ENCODE measurements around the gene INTS2.
"Not testable (repeated sequence)": the region's sequence is repeated elsewhere in the genome, so short reads cannot be mapped to it uniquely, and the experiment has no call there.

Gene INTS2

DNA sequence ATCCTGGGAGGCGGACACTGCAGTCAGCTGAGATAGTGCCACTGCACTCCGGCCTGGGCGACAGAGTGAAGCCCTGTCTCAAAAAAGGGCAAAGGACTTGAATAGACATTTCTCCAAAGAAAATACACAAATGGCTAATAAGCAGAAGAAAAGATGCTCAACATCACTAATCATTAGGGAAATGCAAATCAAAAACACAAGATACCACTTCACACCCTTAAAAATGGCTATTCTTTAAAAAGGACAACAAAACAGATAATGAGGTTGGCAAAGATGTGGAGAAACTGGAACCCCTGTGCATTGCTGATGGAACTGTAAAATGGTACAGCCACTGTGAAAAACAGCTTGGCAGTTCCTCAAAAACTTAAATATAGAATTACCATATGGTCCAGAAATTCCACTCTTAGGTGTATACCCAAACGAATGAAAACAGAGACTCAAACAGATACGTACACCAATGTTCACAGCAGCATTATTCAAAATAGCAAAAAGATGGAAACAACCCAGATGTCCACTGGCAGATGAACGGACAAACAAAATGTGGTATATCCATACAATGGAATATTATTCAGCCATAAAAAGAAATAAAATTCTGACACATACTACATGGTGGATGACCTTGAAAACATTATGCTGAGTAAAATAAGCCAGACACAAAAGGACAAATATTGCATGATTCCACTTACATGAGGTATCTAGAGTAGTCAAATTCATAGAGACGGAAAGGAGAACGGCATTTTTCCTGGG lies 100.0 kb downstream of the INTS2 start:
- Mint-ChIP-seq H3K27ac (no peak overlapping the region), H3K27me3 (ENCODE audit: low read depth) (no peaks in the 10 kb centered on the region), H3K4me3 (no peak overlapping the region), H3K4me1 (no peaks in the 10 kb centered on the region), H3K9me3 (peaks cover 34% of the 10 kb centered on the region), H3K36me3 (ENCODE audit: low read depth) (peaks cover 63% of the 10 kb centered on the region)
- no peak for TF ChIP-seq CTCF (IDR thresholded peaks at IDR 0.05; ENCODE audit: unreplicated experiment in 3 of 3)

DNA sequence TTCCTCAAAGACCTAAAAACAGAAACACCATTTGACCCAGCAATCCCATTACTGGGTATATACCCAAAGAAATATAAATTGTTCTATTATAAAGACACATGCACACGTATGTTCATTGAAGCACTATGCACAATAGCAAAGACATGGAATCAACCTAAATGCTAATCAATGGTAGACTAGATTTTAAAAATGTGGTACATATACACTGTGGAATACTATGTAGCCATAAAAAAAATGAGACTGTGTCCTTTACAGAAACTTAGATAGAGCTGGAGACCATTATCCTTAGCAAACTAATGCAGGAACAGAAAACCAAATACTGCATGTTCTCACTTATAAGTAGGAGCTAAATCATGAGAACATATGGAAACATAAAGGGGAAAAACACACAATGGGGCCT lies 100.9 kb downstream of the INTS2 start:
- Mint-ChIP-seq H3K9me3 (peaks cover 36% of the 10 kb centered on the region), H3K36me3 (ENCODE audit: low read depth) (peaks cover 70% of the 10 kb centered on the region)
- not testable (repeated sequence) for H3K4me3 Mint-ChIP-seq; H3K27me3 Mint-ChIP-seq (ENCODE audit: low read depth); H3K4me1 Mint-ChIP-seq; H3K27ac Mint-ChIP-seq

DNA sequence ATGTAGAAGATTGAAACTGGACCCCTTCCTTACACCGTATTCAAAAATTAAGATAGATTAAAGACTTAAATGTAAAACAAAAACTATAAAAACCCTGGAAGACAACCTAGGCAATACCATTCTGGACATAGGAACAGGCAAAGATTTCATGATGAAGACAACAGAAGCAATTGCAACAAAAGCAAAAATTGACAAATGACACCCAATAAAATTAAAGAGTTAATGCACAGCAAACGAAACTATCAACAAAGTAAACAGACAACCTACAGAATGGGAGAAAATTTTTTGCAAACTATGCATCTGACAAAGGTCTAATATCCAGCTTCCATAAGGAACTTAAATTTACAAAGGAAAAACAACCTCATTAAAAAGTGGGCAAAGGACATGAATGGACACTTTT lies 101.6 kb downstream of the INTS2 start:
- H3K4me1 Mint-ChIP-seq; H3K27me3 Mint-ChIP-seq (ENCODE audit: low read depth); H3K4me3 Mint-ChIP-seq; H3K27ac Mint-ChIP-seq: not testable (repeated sequence)
- H3K36me3 Mint-ChIP-seq (ENCODE audit: low read depth), result peaks cover 76% of the 10 kb centered on the region
- peaks cover 39% of the 10 kb centered on the region for H3K9me3 Mint-ChIP-seq

DNA sequence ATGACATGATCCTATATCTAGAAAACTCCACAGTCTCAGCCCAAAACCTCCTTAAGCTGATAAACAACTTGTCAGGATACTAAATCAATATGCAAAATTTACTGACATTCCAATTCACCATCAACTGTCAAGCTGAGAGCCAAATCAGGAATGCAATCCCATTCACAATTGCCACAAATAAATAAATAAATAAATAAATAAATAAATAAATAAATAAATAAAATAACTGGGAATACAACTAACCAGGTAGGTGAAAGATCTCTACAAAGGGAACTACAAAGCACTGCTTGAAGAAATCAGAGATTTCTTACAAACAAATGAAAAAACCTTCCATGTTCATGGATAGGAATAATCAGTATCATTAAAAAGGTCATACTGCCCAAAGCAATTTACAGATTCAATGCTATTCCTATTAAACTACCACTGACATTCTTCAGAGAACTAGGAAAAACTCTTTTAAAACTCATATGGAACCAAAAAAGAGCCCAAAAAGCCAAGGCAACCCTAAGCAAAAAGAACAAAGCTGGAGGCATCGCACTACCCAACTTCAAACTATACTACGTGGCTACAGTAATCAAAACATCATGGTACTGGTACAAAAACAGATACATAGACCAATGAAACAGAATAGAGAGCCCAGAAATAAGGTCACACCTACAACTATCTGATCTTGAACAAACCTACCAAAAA lies 102.2 kb downstream of the INTS2 start:
- peaks cover 39% of the 10 kb centered on the region for H3K9me3 Mint-ChIP-seq
- no peak overlapping the region for H3K27ac Mint-ChIP-seq
- TF ChIP-seq CTCF (IDR thresholded peaks at IDR 0.05; ENCODE audit: unreplicated experiment in 3 of 3), result no peak
- no peaks in the 10 kb centered on the region for H3K4me1 Mint-ChIP-seq
- H3K4me3 Mint-ChIP-seq, result no peak overlapping the region
- H3K36me3 Mint-ChIP-seq (ENCODE audit: low read depth), result peaks cover 79% of the 10 kb centered on the region
- no peaks in the 10 kb centered on the region for H3K27me3 Mint-ChIP-seq (ENCODE audit: low read depth)

DNA sequence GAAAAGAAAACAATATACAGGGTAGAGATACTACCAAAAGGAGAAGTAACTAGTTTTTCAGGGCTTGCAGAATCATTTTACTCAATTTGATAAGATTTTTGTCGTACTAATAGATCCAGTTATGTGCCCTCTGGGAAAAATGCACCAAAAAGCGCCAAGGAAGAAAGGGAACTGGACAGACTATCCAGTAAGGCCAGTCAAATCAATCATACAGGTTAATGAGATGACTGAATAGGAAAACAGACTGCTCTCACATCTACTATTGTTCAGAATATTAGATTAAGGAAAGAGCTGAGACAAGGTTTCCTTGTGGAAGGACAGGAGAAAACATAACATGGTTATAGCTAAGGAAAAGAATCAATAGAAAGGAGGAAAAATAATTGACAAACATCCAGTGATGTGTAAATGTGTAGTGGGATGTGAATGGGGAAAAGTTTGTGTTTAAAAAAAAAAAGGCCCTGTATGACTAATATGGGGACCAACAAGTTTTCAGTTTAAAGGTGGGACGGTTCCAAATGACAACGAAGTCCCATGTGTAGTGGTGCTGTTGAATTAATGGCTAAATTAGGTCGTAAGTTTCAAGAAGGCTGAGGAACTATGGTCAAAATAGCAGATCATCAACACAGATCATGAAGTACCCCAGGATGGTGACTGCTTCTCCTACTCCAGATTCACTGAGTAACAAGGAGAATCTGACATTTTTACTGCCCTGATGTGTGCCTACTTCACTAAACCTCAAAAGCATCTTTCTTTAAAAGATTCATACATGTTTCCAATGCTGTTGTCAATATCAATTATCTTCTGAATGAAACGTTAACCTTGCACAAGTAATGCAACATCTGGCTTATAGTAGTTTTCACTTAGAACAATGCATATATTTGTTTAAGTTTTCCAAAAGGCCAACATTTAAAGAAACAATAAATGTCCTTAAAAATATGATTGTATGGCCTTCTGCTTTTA lies 105.2 kb downstream of the INTS2 start:
- H3K4me3 Mint-ChIP-seq, result no peak overlapping the region
- TF ChIP-seq CTCF (IDR thresholded peaks at IDR 0.05; ENCODE audit: unreplicated experiment in 3 of 3), result no peak

GRCh38 chr17:61821655-61822054 lies 106.1 kb downstream of the INTS2 start:
- H3K27ac Mint-ChIP-seq, result no peak overlapping the region
- H3K36me3 Mint-ChIP-seq (ENCODE audit: low read depth), result peaks cover 71% of the 10 kb centered on the region
- no peaks in the 10 kb centered on the region for H3K27me3 Mint-ChIP-seq (ENCODE audit: low read depth)
- H3K4me1 Mint-ChIP-seq, result no peaks in the 10 kb centered on the region
- H3K9me3 Mint-ChIP-seq, result peaks cover 22% of the 10 kb centered on the region
- TF ChIP-seq CTCF (IDR thresholded peaks at IDR 0.05; ENCODE audit: unreplicated experiment in 3 of 3), result no peak
- H3K4me3 Mint-ChIP-seq, result no peak overlapping the region

More for the DNA sequence above, 105.2 kb downstream of the INTS2 start:
- H3K27ac Mint-ChIP-seq, result no peak overlapping the region
- H3K9me3 Mint-ChIP-seq, result peaks cover 28% of the 10 kb centered on the region
- no peaks in the 10 kb centered on the region for H3K27me3 Mint-ChIP-seq (ENCODE audit: low read depth)
- no peaks in the 10 kb centered on the region for H3K4me1 Mint-ChIP-seq
- H3K36me3 Mint-ChIP-seq (ENCODE audit: low read depth), result peaks cover 78% of the 10 kb centered on the region

DNA sequence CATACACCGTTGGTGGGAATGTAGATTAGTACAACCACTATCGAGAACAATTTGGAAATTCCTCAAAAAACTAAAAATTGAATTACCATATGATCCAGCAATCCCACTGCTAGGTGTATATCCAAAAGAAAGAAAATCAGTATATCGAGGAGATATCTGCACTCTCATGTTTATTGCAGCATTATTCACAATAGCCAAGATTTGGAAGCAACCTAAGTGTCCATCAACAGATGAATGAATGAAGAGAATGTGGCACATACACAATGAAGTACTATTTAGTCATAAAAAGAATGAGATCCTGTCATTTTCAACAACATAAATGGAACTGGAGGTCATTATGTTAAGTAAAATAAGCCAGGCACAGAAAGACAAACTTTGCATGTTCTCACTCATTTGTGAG lies 108.5 kb downstream of the INTS2 start:
- H3K4me3 Mint-ChIP-seq; H3K27ac Mint-ChIP-seq; H3K4me1 Mint-ChIP-seq; H3K27me3 Mint-ChIP-seq (ENCODE audit: low read depth): not testable (repeated sequence)
- Mint-ChIP-seq H3K36me3 (ENCODE audit: low read depth) (peaks cover 47% of the 10 kb centered on the region), H3K9me3 (peaks cover 10% of the 10 kb centered on the region)
